ENCODE data around the gene DKK1.

DKK1 gene

GRCh38 chr10:52316500-52316899 is 2.4 kb downstream of the DKK1 start:
- DNase-seq (ENCODE audit: low read depth in 4 of 4, low spot score in 1 of 4), result no peak

GRCh38 chr10:52318136-52318701 is 4.1 kb downstream of the DKK1 start:
- DNase-seq (ENCODE audit: low read depth in 4 of 4, low spot score in 1 of 4), result no peak

- DNase-seq (ENCODE audit: low read depth in 4 of 4, low spot score in 1 of 4), result no peak
Measured at GRCh38 chr10:52318822-52319464, 4.9 kb downstream of the DKK1 start.

GRCh38 chr10:52319926-52320325 is 5.8 kb downstream of the DKK1 start:
- no peak for DNase-seq (ENCODE audit: low read depth in 4 of 4, low spot score in 1 of 4)

GRCh38 chr10:52322323-52322722 is 8.2 kb downstream of the DKK1 start:
- DNase-seq (ENCODE audit: low read depth in 4 of 4, low spot score in 1 of 4), result no peak

GRCh38 chr10:52322936-52323335 is 8.9 kb downstream of the DKK1 start:
- DNase-seq (ENCODE audit: low read depth in 4 of 4, low spot score in 1 of 4), result no peak

GRCh38 chr10:52326382-52326781 is 12.3 kb downstream of the DKK1 start:
- no peak for DNase-seq (ENCODE audit: low read depth in 4 of 4, low spot score in 1 of 4)

GRCh38 chr10:52331638-52332364 is 17.7 kb downstream of the DKK1 start:
- no peak for DNase-seq (ENCODE audit: low read depth in 4 of 4, low spot score in 1 of 4)

- no peak for DNase-seq (ENCODE audit: low read depth in 4 of 4, low spot score in 1 of 4)
Measured at GRCh38 chr10:52332815-52333214, 18.7 kb downstream of the DKK1 start.

- DNase-seq (ENCODE audit: low read depth in 4 of 4, low spot score in 1 of 4), result no peak
Measured at GRCh38 chr10:52334595-52334994, 20.5 kb downstream of the DKK1 start.

- no peak for DNase-seq (ENCODE audit: low read depth in 4 of 4, low spot score in 1 of 4)
Measured at GRCh38 chr10:52335665-52336064, 21.6 kb downstream of the DKK1 start.

- DNase-seq (ENCODE audit: low read depth in 4 of 4, low spot score in 1 of 4), result no peak
Measured at GRCh38 chr10:52337225-52337624, 23.1 kb downstream of the DKK1 start.

- DNase-seq (ENCODE audit: low read depth in 4 of 4, low spot score in 1 of 4), result no peak
Measured at GRCh38 chr10:52343439-52343838, 29.4 kb downstream of the DKK1 start.

- no peak for DNase-seq (ENCODE audit: low read depth in 4 of 4, low spot score in 1 of 4)
Measured at GRCh38 chr10:52346394-52347326, 32.6 kb downstream of the DKK1 start.

- DNase-seq (ENCODE audit: low read depth in 4 of 4, low spot score in 1 of 4), result no peak
Measured at GRCh38 chr10:52347327-52347667, 33.2 kb downstream of the DKK1 start.

- no peak for DNase-seq (ENCODE audit: low read depth in 4 of 4, low spot score in 1 of 4)
Measured at GRCh38 chr10:52348037-52348564, 34.0 kb downstream of the DKK1 start.

- DNase-seq (ENCODE audit: low read depth in 4 of 4, low spot score in 1 of 4), result no peak
Measured at GRCh38 chr10:52351914-52352330, 37.8 kb downstream of the DKK1 start.

GRCh38 chr10:52353205-52353604 is 39.1 kb downstream of the DKK1 start:
- DNase-seq (ENCODE audit: low read depth in 4 of 4, low spot score in 1 of 4), result no peak

- no peak for DNase-seq (ENCODE audit: low read depth in 4 of 4, low spot score in 1 of 4)
Measured at GRCh38 chr10:52353960-52354394, 39.9 kb downstream of the DKK1 start.

GRCh38 chr10:52357971-52358370 is 43.9 kb downstream of the DKK1 start:
- no peak for DNase-seq (ENCODE audit: low read depth in 4 of 4, low spot score in 1 of 4)

GRCh38 chr10:52359441-52359840 is 45.4 kb downstream of the DKK1 start:
- DNase-seq (ENCODE audit: low read depth in 4 of 4, low spot score in 1 of 4), result no peak
